BLaER1 (cell line): Measurements from ENCODE around the gene GALR3.
"Not testable (repeated sequence)": the region's sequence is repeated elsewhere in the genome, so short reads cannot be mapped to it uniquely, and the experiment has no call there.

Experiments
- H3K27ac ChIP-seq: shearing (Covaris generic); formaldehyde crosslinking; 2 replicates; pipeline ENCODE4 v1.8.1; 2022
- H3K27me3 ChIP-seq: shearing (Covaris generic); formaldehyde crosslinking; 2 replicates; pipeline ENCODE4 v1.8.1; 2022
- H3K36me3 ChIP-seq: shearing (Covaris generic); formaldehyde crosslinking; 2 replicates; pipeline ENCODE4 v1.8.1; 2022
- H3K4me1 ChIP-seq: shearing (Covaris generic); formaldehyde crosslinking; 2 replicates; pipeline ENCODE4 v1.8.1; 2022
- H3K4me2 ChIP-seq: shearing (Covaris generic); formaldehyde crosslinking; 2 replicates; pipeline ENCODE4 v1.8.1; 2022
- H3K4me3 ChIP-seq: shearing (Covaris generic); formaldehyde crosslinking; 2 replicates; pipeline ENCODE4 v1.8.1; 2022
- H3K9ac ChIP-seq: shearing (Covaris generic); formaldehyde crosslinking; 2 replicates; pipeline ENCODE4 v1.8.1; 2022
- H3K9me3 ChIP-seq: shearing (Covaris generic); formaldehyde crosslinking; 2 replicates; pipeline ENCODE4 v1.8.1; 2022
- H4K20me1 ChIP-seq: shearing (Covaris generic); formaldehyde crosslinking; 2 replicates; pipeline ENCODE4 v1.8.1; 2022
- Cebpa-rat ChIP-seq: shearing (Covaris generic); IDR thresholded peaks from 2 replicates; pipeline ENCODE4 v1.8.1; 2022

GALR3 gene

GRCh38 chr22:37784829-37785495, 38.2 kb upstream of the GALR3 start:
- no peaks in the 10 kb centered on the region for H4K20me1 ChIP-seq
- no peak overlapping the region for H3K27ac ChIP-seq
- H3K36me3 ChIP-seq: no peaks in the 10 kb centered on the region
- H3K4me1 ChIP-seq: peaks cover 16% of the 10 kb centered on the region
- no peaks in the 10 kb centered on the region for H3K9me3 ChIP-seq
- no peaks in the 10 kb centered on the region for H3K27me3 ChIP-seq
- no peak overlapping the region for H3K4me2 ChIP-seq
- TF ChIP-seq Cebpa-rat: no peak
- H3K9ac ChIP-seq: no peak overlapping the region
- H3K4me3 ChIP-seq: no peak overlapping the region

DNA sequence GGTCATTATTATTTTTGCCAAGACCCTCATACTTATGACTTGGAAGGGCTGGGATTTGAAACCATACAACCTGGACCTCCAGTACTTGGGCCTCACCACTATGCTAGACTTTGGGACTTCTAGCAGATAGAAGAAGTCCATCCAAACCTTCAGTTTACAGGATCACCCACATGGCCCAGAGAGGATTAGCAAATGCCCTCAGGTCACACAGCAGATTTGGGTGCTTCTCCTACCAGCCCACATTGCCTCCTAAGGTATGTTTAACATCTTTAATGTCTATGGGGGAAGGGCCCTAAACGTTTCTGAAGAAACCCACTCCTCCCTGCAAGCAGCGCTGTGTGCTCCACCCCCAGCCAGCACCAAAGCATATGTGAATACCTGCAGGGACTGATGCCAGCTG, 32.9 kb upstream of the GALR3 start:
- Histone ChIP-seq H3K4me3 (no peak overlapping the region), H3K9ac (no peak overlapping the region), H4K20me1 (no peaks in the 10 kb centered on the region), H3K27me3 (no peaks in the 10 kb centered on the region), H3K27ac (no peak overlapping the region), H3K9me3 (no peaks in the 10 kb centered on the region), H3K4me2 (no peak overlapping the region), H3K4me1 (0 out of 2 replicates have a peak, but pooled peaks cover 5% of the 10 kb centered on the region), H3K36me3 (no peaks in the 10 kb centered on the region)
- no peak for TF ChIP-seq Cebpa-rat

- Histone ChIP-seq H4K20me1 (no peaks in the 10 kb centered on the region), H3K36me3 (no peaks in the 10 kb centered on the region), H3K9me3 (no peaks in the 10 kb centered on the region), H3K27me3 (no peaks in the 10 kb centered on the region), H3K4me3 (no peak overlapping the region), H3K9ac (no peak overlapping the region), H3K4me1 (0 out of 2 replicates have a peak, but pooled peaks cover 5% of the 10 kb centered on the region), H3K27ac (no peak overlapping the region), H3K4me2 (no peak overlapping the region)
- TF ChIP-seq Cebpa-rat: no peak
Observed at GRCh38 chr22:37792494-37792893, 30.7 kb upstream of the GALR3 start.

GRCh38 chr22:37794376-37794775, 28.8 kb upstream of the GALR3 start:
- Histone ChIP-seq H3K9me3 (no peaks in the 10 kb centered on the region), H3K36me3 (no peaks in the 10 kb centered on the region), H3K4me1 (no peaks in the 10 kb centered on the region), H3K9ac (no peak overlapping the region), H3K4me3 (no peak overlapping the region), H3K27ac (no peak overlapping the region), H3K27me3 (no peaks in the 10 kb centered on the region), H4K20me1 (no peaks in the 10 kb centered on the region), H3K4me2 (no peak overlapping the region)
- TF ChIP-seq Cebpa-rat: no peak

DNA sequence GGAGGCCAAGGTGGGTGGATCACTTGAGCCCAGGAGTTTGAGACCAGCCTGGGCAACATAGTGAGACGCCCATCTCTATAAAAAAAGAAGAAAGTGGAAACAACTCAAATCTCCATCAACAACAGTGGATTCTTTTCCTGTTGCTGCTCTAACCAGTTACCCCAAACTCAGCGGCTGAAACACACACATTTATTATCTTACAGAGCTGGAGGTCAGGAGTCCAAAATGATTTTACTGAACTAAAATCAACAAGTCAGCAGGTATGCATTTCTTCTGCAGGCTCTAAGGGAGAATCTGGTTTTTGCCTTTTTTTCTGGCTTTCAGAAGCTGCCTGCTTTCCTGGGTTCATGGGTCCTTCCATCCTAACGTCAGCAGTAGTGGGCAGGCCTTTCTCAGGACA, 27.1 kb upstream of the GALR3 start:
- TF ChIP-seq Cebpa-rat: no peak
- Histone ChIP-seq H3K4me3 (no peak overlapping the region), H3K36me3 (no peaks in the 10 kb centered on the region), H3K9me3 (no peaks in the 10 kb centered on the region), H3K4me2 (no peak overlapping the region), H3K27ac (no peak overlapping the region), H3K9ac (no peak overlapping the region), H3K4me1 (no peaks in the 10 kb centered on the region), H3K27me3 (no peaks in the 10 kb centered on the region), H4K20me1 (no peaks in the 10 kb centered on the region)

GRCh38 chr22:37797259-37797658, 25.9 kb upstream of the GALR3 start:
- not testable (repeated sequence) for H3K4me3 ChIP-seq, H3K36me3 ChIP-seq, H4K20me1 ChIP-seq, H3K4me1 ChIP-seq, H3K27ac ChIP-seq, H3K4me2 ChIP-seq, H3K9ac ChIP-seq, H3K9me3 ChIP-seq
- peaks cover 11% of the 10 kb centered on the region for H3K27me3 ChIP-seq

DNA sequence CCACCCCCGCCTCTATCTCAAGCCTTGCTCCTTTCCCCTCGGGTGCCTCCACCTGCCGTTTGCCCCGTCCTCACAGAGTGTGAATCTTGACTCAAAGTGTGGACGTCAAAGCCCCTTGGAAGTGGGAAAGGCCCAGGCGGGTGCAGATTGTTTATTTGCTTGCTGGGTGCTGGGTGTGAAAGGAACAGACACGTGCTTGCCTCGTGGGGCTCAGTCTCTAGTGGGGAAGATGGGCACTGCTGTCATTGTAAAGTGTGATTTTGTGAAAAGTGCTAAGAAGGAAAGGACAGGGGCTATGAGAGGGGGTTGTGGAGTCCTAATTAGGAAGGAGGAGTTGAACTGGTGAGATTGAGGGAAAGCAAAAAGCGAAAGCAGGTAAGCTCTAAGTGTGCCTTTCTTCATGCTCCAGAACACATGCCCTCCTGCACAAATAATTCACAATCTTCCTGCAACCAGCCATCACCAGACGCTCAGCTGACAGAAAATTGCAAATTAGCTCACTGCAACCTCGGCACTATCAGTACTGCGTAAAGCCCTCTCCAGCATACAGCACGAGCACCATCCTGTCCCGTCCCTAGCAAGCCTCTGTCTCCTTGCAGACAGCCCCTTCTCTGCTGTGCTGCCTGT, 25.2 kb upstream of the GALR3 start:
- Histone ChIP-seq H3K27ac (no peak overlapping the region), H3K9ac (no peak overlapping the region), H3K36me3 (no peaks in the 10 kb centered on the region), H3K4me3 (no peak overlapping the region), H3K4me1 (peaks cover 12% of the 10 kb centered on the region), H3K4me2 (no peak overlapping the region), H3K9me3 (no peaks in the 10 kb centered on the region), H3K27me3 (peaks cover 18% of the 10 kb centered on the region), H4K20me1 (no peaks in the 10 kb centered on the region)
- no peak for TF ChIP-seq Cebpa-rat

DNA sequence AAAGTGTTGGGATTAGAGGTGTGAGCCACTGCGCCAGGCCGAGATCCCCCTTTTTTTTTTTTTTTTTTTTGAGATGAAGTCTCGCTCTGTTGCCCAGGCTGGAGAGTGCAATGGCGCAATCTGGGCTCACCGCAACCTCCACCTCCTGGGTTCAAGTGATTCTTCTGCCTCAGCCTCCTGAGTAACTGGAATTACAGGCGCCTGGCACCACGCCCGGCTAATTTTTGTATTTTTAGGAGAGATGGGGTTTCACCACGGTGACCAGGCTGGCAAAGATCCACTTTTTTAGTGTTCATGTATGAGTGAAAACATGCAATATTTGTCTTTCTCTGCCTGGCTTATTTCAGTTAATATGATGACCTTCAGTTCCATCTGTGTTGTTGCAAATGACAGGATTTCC, 23.2 kb upstream of the GALR3 start:
- H3K4me2 ChIP-seq, H3K9ac ChIP-seq, H3K4me3 ChIP-seq, H3K9me3 ChIP-seq, H3K27ac ChIP-seq, H3K36me3 ChIP-seq: not testable (repeated sequence)
- Histone ChIP-seq H3K27me3 (peaks cover 38% of the 10 kb centered on the region), H4K20me1 (peaks cover 13% of the 10 kb centered on the region; the same call in 1 of the 2 replicates), H3K4me1 (peaks cover 15% of the 10 kb centered on the region)

DNA sequence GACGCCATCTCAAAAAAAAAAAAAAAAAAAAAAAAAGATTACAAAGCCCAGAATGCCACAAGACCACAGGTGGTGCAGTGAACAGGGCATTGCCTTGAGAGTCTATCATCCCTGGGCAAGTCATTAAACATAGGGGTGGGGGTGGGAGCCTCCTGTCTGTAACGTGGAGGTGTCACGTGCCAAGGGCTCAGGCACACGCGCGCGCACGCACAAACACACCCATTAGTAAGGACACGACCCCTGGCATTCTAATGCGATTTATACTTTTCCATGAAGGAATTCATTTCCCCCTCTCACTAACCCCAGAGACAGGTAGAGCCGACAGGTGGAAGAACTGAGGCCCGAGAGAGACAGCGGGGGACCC, 21.3 kb upstream of the GALR3 start:
- H3K9ac ChIP-seq: peak overlapping the region; percentile 50; the same call in 1 of the 2 replicates
- H3K4me2 ChIP-seq: peak overlapping the region; percentile 96
- peaks cover 8% of the 10 kb centered on the region; the same call in 1 of the 2 replicates for H3K9me3 ChIP-seq
- H3K4me3 ChIP-seq: peak overlapping the region; percentile 74
- H3K36me3 ChIP-seq: no peaks in the 10 kb centered on the region
- no peak overlapping the region for H3K27ac ChIP-seq
- H3K4me1 ChIP-seq: peaks cover 22% of the 10 kb centered on the region
- H3K27me3 ChIP-seq: peaks cover 58% of the 10 kb centered on the region
- TF ChIP-seq Cebpa-rat: no peak
- peaks cover 30% of the 10 kb centered on the region for H4K20me1 ChIP-seq

- Histone ChIP-seq H3K9ac (peak overlapping the region; percentile 50), H3K4me3 (peak overlapping the region; percentile 74), H3K27ac (no peak overlapping the region), H4K20me1 (peaks cover 34% of the 10 kb centered on the region), H3K4me2 (peak overlapping the region; percentile 96), H3K36me3 (no peaks in the 10 kb centered on the region), H3K9me3 (peaks cover 8% of the 10 kb centered on the region; the same call in 1 of the 2 replicates), H3K4me1 (peaks cover 26% of the 10 kb centered on the region), H3K27me3 (peaks cover 64% of the 10 kb centered on the region)
- no peak for TF ChIP-seq Cebpa-rat
Observed at GRCh38 chr22:37802310-37803194, 20.6 kb upstream of the GALR3 start.
